A172 (cell line): ENCODE results near the gene SUCLG2. TPM values are rescaled to one million over a fixed set of nuclear protein-coding genes. Genes with fewer than 3 reads are reported as not detected.

Experiments
- DNase-seq: peaks from one replicate; pipeline ENCODE4 v3.0.0-alpha.2; 2015; ENCODE audit warnings: low spot score
- total RNA-seq: library from RNA; depleted of rRNA; stranded (reverse); fragments of >200 nt; shearing (Covaris generic); gene quantifications from 2 replicates; pipeline ENCODE4 v1.2.3, GENCODE V29; 2014

Gene SUCLG2
- total RNA-seq, 1 experiment from 2014 or later, result 75.2 TPM

GRCh38 chr3:67384760-67385397 lies 269.5 kb downstream of the SUCLG2 start:
- peak; percentile 45 for DNase-seq

- no peak for DNase-seq
These were observed 270.4 kb downstream of the SUCLG2 start for GRCh38 chr3:67384016-67384415.

- no peak for DNase-seq
These were observed 271.0 kb downstream of the SUCLG2 start for GRCh38 chr3:67383379-67383778.

- DNase-seq, result no peak
These were observed 271.9 kb downstream of the SUCLG2 start for GRCh38 chr3:67382536-67382935.

GRCh38 chr3:67381667-67382272 lies 272.6 kb downstream of the SUCLG2 start:
- no peak for DNase-seq

- no peak for DNase-seq
These were observed 274.3 kb downstream of the SUCLG2 start for GRCh38 chr3:67380118-67380517.

GRCh38 chr3:67377299-67377698 lies 277.1 kb downstream of the SUCLG2 start:
- no peak for DNase-seq

GRCh38 chr3:67376416-67376815 lies 278.0 kb downstream of the SUCLG2 start:
- DNase-seq, result no peak

- no peak for DNase-seq
These were observed 278.4 kb downstream of the SUCLG2 start for GRCh38 chr3:67375976-67376375.

GRCh38 chr3:67362686-67363085 lies 291.7 kb downstream of the SUCLG2 start:
- peak; percentile 85 for DNase-seq

- DNase-seq, result no peak
These were observed 292.6 kb downstream of the SUCLG2 start for GRCh38 chr3:67361770-67362169.

- DNase-seq, result no peak
These were observed 293.1 kb downstream of the SUCLG2 start for GRCh38 chr3:67361323-67361722.

GRCh38 chr3:67357610-67358458 lies 296.6 kb downstream of the SUCLG2 start:
- DNase-seq, result peak; percentile 13

GRCh38 chr3:67349551-67350174 lies 304.7 kb downstream of the SUCLG2 start:
- DNase-seq, result peak; percentile 2

GRCh38 chr3:67346081-67346480 lies 308.3 kb downstream of the SUCLG2 start:
- DNase-seq, result no peak

GRCh38 chr3:67335813-67336212 lies 318.6 kb downstream of the SUCLG2 start:
- no peak for DNase-seq

- no peak for DNase-seq
These were observed 319.8 kb downstream of the SUCLG2 start for GRCh38 chr3:67334588-67334987.

GRCh38 chr3:67329358-67329757 lies 325.1 kb downstream of the SUCLG2 start:
- DNase-seq, result no peak

GRCh38 chr3:67327582-67327981 lies 326.8 kb downstream of the SUCLG2 start:
- DNase-seq, result no peak

- no peak for DNase-seq
These were observed 329.2 kb downstream of the SUCLG2 start for GRCh38 chr3:67325231-67325630.
